Uterus (tissue), 2 donors: ENCODE measurements around the gene SRGAP1.

ENCODE experiments used
- CTCF ChIP-seq, 4 experiments: fragments of 200-600 bp in 2 of 4; fragments of 450-650 bp in 2 of 4; sonication (generic) in 2 of 4; IDR thresholded peaks; one replicate each; pipeline ENCODE4 v1.5.1; 2016 to 2019; ENCODE audit warnings: antibody characterized with exemption in 4 of 4, mild to moderate bottlenecking in 2 of 4, moderate library complexity in 1 of 4
- POLR2A ChIP-seq, 2 donors: fragments of 450-650 bp; IDR thresholded peaks; one replicate each; pipeline ENCODE4 v1.6.1; 2016; ENCODE audit warnings: antibody characterized with exemption in 2 of 2, mild to moderate bottlenecking in 1 of 2, moderate library complexity in 1 of 2

- TF ChIP-seq POLR2A (IDR thresholded peaks at IDR 0.05) (no peak), CTCF (IDR thresholded peaks at IDR 0.05) (no peak)
These were observed 35.9 kb upstream of the SRGAP1 start for GRCh38 chr12:63808631-63809030.
